NCI-H1694 (cell line): ENCODE data around the gene ANKS6.

Experiments used
- DNase-seq: peaks from one replicate; lab custom pipeline; 2025; lab: John Stamatoyannopoulos, UW

Gene ANKS6

GRCh38 chr9:98738741-98739140 is 57.6 kb downstream of the ANKS6 start:
- DNase-seq, result no peak

DNA sequence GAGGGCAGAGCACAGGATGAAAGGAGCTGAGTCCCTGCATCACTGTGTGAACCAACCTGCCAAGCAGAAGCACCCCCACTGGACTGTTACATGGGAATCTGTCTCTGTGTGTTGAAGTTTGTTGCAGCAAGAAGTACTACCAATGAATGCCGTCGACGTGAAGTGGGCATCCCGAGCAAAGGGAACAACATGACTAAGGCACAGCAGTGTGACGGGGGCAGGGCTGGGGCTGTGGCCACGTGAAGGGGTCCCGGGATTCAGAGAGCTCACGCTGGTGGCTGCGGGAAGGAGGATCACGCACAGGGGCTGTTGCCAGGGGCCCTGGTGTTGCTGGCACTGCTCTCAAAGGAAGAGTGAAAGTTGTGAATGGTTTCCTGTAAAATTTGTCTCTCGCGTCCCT is 60.1 kb downstream of the ANKS6 start:
- DNase-seq, result no peak

GRCh38 chr9:98732801-98733200 is 63.6 kb downstream of the ANKS6 start:
- no peak for DNase-seq

DNA sequence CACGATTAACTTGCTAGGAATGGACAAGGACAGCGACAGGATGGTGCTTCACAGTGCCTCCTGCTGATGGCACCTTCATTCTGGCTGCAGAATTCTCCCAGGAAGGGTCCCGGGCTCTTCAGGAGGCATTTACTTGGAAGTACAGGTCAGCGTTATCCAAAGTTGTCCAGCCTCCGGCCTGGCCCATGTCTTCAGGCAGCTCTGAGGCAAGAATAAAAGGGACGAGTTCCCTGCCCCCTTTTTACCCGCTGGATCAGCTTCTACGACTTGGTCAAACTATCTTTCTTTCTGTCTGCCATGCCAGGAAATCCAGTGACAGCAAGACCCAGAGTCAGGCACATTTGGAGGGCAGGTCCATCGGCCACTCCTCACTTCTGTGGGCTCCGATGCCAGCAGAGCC is 64.3 kb downstream of the ANKS6 start:
- DNase-seq, result no peak

DNA sequence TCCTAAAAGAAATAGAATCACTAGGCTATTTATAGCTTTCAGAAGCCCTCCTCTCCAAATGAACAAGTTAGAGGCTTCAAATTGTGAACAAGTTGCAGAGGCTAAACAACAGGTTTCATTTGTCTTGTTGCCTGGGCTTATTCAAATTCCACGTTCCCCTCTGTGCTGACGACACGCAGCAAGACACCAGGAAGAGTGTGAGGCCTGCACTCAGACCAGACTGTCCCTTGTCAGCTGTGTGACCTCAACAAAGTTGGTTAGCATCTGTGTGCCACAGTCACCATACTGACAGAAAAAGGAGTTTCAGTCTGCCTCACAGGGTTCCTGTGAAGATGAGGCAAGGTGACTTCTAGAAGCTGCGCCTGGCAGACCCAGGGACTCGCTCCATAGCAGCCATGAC is 65.5 kb downstream of the ANKS6 start:
- DNase-seq, result no peak

- DNase-seq, result no peak
These were observed 67.9 kb downstream of the ANKS6 start for GRCh38 chr9:98728500-98728899.

DNA sequence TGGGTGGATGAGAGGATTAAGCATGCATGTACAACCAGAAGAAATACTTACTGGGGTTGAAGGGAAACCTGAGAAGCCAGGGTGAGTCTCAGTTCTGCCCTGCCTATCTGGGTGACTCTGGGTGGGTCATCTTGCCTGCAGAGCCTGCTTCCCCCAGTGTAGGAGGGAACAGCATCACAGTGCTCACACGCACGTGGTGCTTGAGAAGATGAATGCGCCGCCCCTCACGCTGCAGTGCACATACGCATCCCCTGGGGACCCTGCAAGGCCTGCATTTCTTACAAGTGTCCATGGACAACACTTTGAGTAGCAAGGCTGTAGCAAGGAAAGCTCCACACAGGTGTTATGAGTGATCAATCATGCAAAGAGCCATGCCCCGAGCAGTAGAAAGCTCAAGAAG is 68.9 kb downstream of the ANKS6 start:
- DNase-seq, result no peak

- DNase-seq, result peak; percentile 34
These were observed 69.6 kb downstream of the ANKS6 start for GRCh38 chr9:98726735-98727134.

DNA sequence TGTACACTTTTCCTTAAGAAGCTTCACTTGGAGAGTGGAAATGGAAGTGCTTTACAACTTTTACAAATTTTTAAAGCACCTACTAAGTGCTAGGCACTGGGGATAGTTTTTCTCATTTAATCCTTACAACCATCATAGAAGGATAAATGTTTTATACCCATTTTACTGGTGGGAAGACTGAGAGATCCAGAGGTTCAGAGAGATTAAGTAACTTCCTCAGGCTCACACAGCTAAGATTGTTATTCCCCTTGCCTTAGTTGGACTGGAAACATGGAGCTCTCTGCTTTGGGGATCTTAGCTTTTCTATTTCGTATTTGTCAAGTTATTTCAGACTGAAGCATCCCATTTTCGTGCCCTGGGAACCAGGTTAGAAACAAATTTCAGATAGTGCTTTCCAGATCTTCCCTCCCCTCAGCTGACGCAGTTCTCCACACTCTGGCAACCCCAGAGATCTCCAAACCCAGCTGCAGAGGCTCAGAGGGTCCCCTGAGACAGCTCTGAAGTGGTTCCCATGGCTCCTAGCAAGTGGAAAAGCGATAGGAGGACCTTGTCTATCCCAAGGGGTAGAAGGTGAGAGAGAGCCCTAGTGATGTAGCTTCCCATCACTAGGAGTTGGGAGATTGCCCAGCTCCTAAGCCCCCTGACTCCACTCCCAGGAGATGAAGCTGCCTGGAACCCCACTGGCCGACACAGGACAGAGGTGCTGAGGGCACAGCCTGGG is 71.4 kb downstream of the ANKS6 start:
- DNase-seq, result no peak

GRCh38 chr9:98721643-98722042 is 74.7 kb downstream of the ANKS6 start:
- no peak for DNase-seq

DNA sequence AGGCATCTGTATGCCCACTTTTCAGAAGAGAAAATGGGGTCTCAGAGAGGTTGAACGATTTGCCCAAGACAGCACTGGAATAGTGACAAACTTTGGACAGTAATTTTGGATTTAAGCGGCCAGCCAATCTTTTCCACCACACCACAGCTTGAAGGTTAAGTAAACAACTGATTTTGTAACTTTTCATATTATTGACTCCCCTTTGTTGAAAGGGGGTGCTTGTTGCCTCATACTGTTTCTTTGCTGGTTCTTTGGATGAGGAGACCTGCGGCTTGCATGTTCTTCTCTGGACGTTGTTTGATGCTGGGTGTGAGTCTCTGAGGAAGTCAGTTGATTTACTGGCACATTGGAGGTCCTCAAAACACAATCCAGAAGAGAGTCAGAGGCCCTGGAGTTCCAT is 76.0 kb downstream of the ANKS6 start:
- DNase-seq, result no peak

GRCh38 chr9:98719055-98719454 is 77.3 kb downstream of the ANKS6 start:
- DNase-seq, result no peak

DNA sequence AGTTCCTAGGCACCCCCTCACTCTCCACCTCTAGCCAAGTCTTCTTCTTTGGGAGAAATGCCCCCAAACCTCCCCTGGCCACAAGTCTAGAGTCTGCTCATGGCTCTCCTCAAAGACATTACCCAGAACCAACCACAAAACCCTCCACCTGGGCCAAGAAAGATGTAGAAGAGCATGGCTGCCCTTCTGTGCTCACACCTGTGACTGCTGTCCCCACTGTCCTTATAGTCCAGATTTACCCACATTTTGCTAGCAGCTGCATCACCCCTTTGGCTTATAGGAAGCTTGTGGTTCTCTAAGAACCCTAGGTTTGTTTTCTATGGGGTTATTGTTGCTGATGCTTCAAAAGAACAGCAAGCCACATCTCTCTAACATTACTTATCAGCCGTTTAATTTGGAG is 81.5 kb downstream of the ANKS6 start:
- DNase-seq, result no peak

GRCh38 chr9:98712987-98713386 is 83.4 kb downstream of the ANKS6 start:
- no peak for DNase-seq

- DNase-seq, result no peak
These were observed 86.1 kb downstream of the ANKS6 start for GRCh38 chr9:98709968-98710965.

DNA sequence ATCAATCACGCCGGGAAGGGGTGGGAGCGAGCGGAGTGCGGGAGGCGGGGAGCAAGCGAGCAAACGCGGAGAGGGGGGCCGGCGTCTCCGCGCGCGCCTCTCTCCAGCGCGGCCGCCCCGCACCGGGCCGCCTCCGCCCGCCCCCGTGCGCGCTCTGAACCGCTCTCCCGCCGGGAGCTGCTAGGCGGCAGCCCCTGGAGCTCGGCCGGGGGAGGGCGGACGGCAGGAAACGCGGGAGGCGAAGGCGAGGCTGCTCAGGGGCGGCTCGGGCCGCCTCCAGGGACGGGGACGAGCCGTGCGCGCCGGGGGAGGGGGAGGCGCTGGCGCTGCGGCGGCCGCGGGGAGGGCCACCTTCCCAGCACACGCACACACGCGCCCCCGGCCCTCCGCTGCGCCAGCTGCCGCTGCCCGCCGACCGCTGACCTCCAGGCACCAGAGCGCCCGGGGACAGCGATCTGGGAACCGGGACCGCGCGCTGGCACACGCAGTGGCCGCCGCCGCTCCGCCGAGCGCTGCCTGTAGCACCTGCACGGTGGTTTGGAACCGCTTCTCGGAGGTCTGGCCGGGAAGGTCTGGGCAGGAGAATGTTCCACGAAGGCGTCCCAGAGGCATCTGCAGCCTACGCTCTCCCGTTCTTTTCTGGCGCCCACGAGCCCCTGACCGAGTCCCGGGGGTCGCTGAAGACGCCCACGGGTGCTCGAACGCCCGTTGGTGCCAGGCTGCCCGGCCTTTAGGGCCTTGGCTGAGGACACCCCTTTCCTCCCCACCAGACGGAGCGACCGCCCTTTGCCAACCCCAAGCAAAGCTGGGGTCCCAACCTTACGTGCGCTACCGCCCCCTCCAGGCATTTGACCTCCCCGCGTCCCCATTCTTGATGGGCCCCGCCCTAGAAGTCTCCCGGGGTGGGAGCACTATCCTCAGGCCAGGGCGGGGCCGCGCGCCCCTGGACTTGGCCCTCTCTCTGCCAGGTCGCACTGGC is 87.1 kb downstream of the ANKS6 start, which contains the start of gene GABBR2:
GABBR2 (minus strand) TSS at position 3 of the 979 bp plus-strand sequence. CDS start 198 bp downstream, outside the sequence.
- peak; percentile 3 for DNase-seq

GRCh38 chr9:98708103-98708932 is 88.0 kb downstream of the ANKS6 start:
- DNase-seq, result no peak

- peak; percentile 34 for DNase-seq
These were observed 88.9 kb downstream of the ANKS6 start for GRCh38 chr9:98707166-98708102.

DNA sequence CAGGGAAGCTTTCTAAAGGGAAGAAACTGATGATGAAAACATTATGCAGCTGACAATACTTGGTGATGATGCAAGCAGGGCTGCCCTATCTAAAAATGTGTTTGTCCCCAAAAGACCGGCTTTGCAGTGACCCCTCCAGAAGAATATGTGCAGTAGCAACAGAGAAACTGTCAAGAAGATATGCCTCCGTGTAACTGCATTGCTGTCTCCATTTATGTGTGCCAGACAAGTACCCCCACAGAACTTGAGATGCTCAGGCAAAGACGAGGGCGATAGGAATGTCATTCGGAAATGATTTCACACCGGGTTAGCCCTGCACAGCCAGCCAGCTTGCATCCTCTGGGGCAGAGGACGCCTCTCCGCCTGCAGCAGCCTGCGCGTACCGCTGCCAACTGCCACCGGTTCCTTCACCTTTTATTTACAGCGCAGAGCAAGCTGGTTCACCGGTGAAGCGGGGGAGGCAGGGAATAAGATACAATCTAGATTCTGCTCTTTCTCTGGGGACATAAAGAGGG is 89.6 kb downstream of the ANKS6 start:
- no peak for DNase-seq
